Measurements from ENCODE around the gene CNTLN.
"Not testable (repeated sequence)": the region's sequence is repeated elsewhere in the genome, so short reads cannot be mapped to it uniquely, and the experiment has no call there.

The CNTLN gene

GRCh38 chr9:17293685-17294084, 158.8 kb downstream of the CNTLN start:
- DNase-seq (ENCODE audit: low read depth, low spot score): no peak

GRCh38 chr9:17294822-17295624, 160.2 kb downstream of the CNTLN start:
- DNase-seq (ENCODE audit: low read depth, low spot score): no peak

- DNase-seq (ENCODE audit: low read depth, low spot score): no peak
Observed at GRCh38 chr9:17315341-17315740, 180.5 kb downstream of the CNTLN start.

GRCh38 chr9:17318821-17319320, 184.0 kb downstream of the CNTLN start:
- no peak for DNase-seq (ENCODE audit: low read depth, low spot score)

GRCh38 chr9:17319864-17320263, 185.0 kb downstream of the CNTLN start:
- no peak for DNase-seq (ENCODE audit: low read depth, low spot score)

GRCh38 chr9:17322882-17323864, 188.3 kb downstream of the CNTLN start:
- no peak for DNase-seq (ENCODE audit: low read depth, low spot score)

- no peak for DNase-seq (ENCODE audit: low read depth, low spot score)
Observed at GRCh38 chr9:17328331-17328730, 193.5 kb downstream of the CNTLN start.

GRCh38 chr9:17330097-17330496, 195.3 kb downstream of the CNTLN start:
- DNase-seq (ENCODE audit: low read depth, low spot score): no peak

- no peak for DNase-seq (ENCODE audit: low read depth, low spot score)
Observed at GRCh38 chr9:17332115-17332514, 197.3 kb downstream of the CNTLN start.

GRCh38 chr9:17339156-17339555, 204.3 kb downstream of the CNTLN start:
- DNase-seq (ENCODE audit: low read depth, low spot score): no peak

GRCh38 chr9:17342696-17343095, 207.9 kb downstream of the CNTLN start:
- no peak for DNase-seq (ENCODE audit: low read depth, low spot score)

GRCh38 chr9:17349831-17350230, 215.0 kb downstream of the CNTLN start:
- no peak for DNase-seq (ENCODE audit: low read depth, low spot score)

- not testable (repeated sequence) for DNase-seq (ENCODE audit: low read depth, low spot score)
Observed at GRCh38 chr9:17354006-17354405, 219.2 kb downstream of the CNTLN start.

- DNase-seq (ENCODE audit: low read depth, low spot score): no peak
Observed at GRCh38 chr9:17361378-17361777, 226.5 kb downstream of the CNTLN start.

- DNase-seq (ENCODE audit: low read depth, low spot score): no peak
Observed at GRCh38 chr9:17367035-17367434, 232.2 kb downstream of the CNTLN start.

- no peak for DNase-seq (ENCODE audit: low read depth, low spot score)
Observed at GRCh38 chr9:17380126-17380861, 245.5 kb downstream of the CNTLN start.

- DNase-seq (ENCODE audit: low read depth, low spot score): no peak
Observed at GRCh38 chr9:17387565-17387964, 252.7 kb downstream of the CNTLN start.

GRCh38 chr9:17389026-17389425, 254.2 kb downstream of the CNTLN start:
- no peak for DNase-seq (ENCODE audit: low read depth, low spot score)

- no peak for DNase-seq (ENCODE audit: low read depth, low spot score)
Observed at GRCh38 chr9:17394881-17395510, 260.2 kb downstream of the CNTLN start.

- not testable (repeated sequence) for DNase-seq (ENCODE audit: low read depth, low spot score)
Observed at GRCh38 chr9:17397166-17397728, 262.4 kb downstream of the CNTLN start.

- DNase-seq (ENCODE audit: low read depth, low spot score): no peak
Observed at GRCh38 chr9:17398350-17398749, 263.5 kb downstream of the CNTLN start.
